GM18867 (cell line): Measurements from ENCODE around the gene CDK17.
"Not testable (repeated sequence)": the region's sequence is repeated elsewhere in the genome, so short reads cannot be mapped to it uniquely, and the experiment has no call there.

Experiments
- ATAC-seq: cut with Tn5 transposase; IDR thresholded peaks from one replicate; pipeline ENCODE4 v1.9.1; 2021; ENCODE audit warnings: mild to moderate bottlenecking, moderate library complexity; ENCODE audit not compliant: unreplicated experiment

Gene CDK17

GRCh38 chr12:96395236-96395635 lies 5.0 kb downstream of the CDK17 start:
- no peak for ATAC-seq

GRCh38 chr12:96393229-96393628 lies 7.0 kb downstream of the CDK17 start:
- not testable (repeated sequence) for ATAC-seq

- ATAC-seq = no peak
These were observed 7.8 kb downstream of the CDK17 start for GRCh38 chr12:96392397-96392796.

GRCh38 chr12:96387981-96388380 lies 12.3 kb downstream of the CDK17 start:
- ATAC-seq = no peak

- ATAC-seq = no peak
These were observed 13.4 kb downstream of the CDK17 start for GRCh38 chr12:96386794-96387193.

GRCh38 chr12:96383991-96384390 lies 16.2 kb downstream of the CDK17 start:
- ATAC-seq = no peak

- no peak for ATAC-seq
These were observed 16.9 kb downstream of the CDK17 start for GRCh38 chr12:96383371-96383770.

GRCh38 chr12:96379743-96380142 lies 20.5 kb downstream of the CDK17 start:
- not testable (repeated sequence) for ATAC-seq

- no peak for ATAC-seq
These were observed 21.9 kb downstream of the CDK17 start for GRCh38 chr12:96378319-96378718.

GRCh38 chr12:96376865-96377264 lies 23.4 kb downstream of the CDK17 start:
- no peak for ATAC-seq

GRCh38 chr12:96375841-96376604 lies 24.2 kb downstream of the CDK17 start:
- ATAC-seq = peak; percentile 57

- ATAC-seq = no peak
These were observed 25.1 kb downstream of the CDK17 start for GRCh38 chr12:96375170-96375569.

GRCh38 chr12:96371790-96372699 lies 28.2 kb downstream of the CDK17 start:
- no peak for ATAC-seq

- no peak for ATAC-seq
These were observed 29.0 kb downstream of the CDK17 start for GRCh38 chr12:96371138-96371789.

- ATAC-seq = no peak
These were observed 31.6 kb downstream of the CDK17 start for GRCh38 chr12:96368687-96369086.

- ATAC-seq = no peak
These were observed 32.0 kb downstream of the CDK17 start for GRCh38 chr12:96368233-96368632.

- no peak for ATAC-seq
These were observed 33.9 kb downstream of the CDK17 start for GRCh38 chr12:96366381-96366654.

- ATAC-seq = no peak
These were observed 34.4 kb downstream of the CDK17 start for GRCh38 chr12:96365604-96366380.

GRCh38 chr12:96364092-96364700 lies 36.0 kb downstream of the CDK17 start:
- ATAC-seq = no peak

- ATAC-seq = no peak
These were observed 39.2 kb downstream of the CDK17 start for GRCh38 chr12:96361074-96361473.
